ENCODE data around the gene TTLL11.

The TTLL11 gene

DNA sequence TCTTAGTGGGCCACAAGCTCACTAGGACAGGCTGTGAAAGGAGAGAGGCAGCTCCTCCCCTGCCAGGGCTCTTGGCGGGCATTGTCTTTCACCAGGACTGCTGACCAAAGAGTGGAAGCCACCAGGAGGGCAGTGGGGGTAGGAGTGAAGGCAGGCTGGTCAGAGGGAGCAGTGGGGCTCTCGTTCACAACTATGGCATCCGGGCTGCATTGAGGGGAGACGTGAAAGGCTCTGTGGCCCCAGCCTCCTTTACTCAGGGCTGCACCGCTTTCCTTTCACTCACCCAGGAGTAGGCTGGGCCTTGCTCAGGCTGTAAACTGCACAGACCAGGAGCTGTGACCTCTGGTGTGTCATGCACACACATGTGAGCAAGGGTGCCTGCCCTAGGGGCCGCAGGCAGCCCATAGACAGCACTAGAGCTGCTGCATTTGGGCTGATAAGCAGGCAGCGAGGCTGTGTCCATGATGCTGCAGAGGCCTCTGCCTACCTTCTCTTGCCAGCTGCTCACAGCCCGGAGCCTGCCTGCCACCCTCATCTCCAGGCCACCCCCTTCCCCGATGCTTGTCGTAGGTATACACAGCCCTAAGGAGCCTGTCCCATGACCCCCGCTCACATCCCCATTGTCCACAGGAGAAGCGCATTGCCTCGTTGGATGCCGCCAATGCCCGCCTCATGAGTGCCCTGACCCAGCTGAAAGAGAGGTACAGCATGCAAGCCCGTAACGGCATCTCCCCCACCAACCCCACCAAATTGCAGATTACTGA is 311.2 kb downstream of the TTLL11 start:
- Histone ChIP-seq H3K79me2 (ENCODE audit: control insufficient read depth, low read length) (no peaks in the 10 kb centered on the region), H3F3A (ENCODE audit: control insufficient read depth, insufficient read depth) (no peaks in the 10 kb centered on the region), H3K4me3 (ENCODE audit: low read length) (no peak overlapping the region), H3K4me1 (ENCODE audit: control insufficient read depth, low read length) (peaks cover 6% of the 10 kb centered on the region; the same call in 1 of the 2 replicates), H3K9me2 (replicated peaks; ENCODE audit: control insufficient read depth, low read length) (no peaks in the 10 kb centered on the region), H3K4me2 (ENCODE audit: low read length) (no peak overlapping the region), H4K20me1 (ENCODE audit: control insufficient read depth, insufficient read depth, low read depth, low read length) (no peaks in the 10 kb centered on the region), H3K36me3 (ENCODE audit: control insufficient read depth, low read length) (no peaks in the 10 kb centered on the region), H3K9me3 (ENCODE audit: control insufficient read depth, insufficient read depth, low read length) (0 out of 2 replicates have a peak, but pooled peaks cover 4% of the 10 kb centered on the region), H3K27ac (ENCODE audit: low read depth, low read length) (no peak overlapping the region), H3K27me3 (ENCODE audit: control insufficient read depth, low read length) (no peaks in the 10 kb centered on the region)
- TF ChIP-seq, protein P1, sequence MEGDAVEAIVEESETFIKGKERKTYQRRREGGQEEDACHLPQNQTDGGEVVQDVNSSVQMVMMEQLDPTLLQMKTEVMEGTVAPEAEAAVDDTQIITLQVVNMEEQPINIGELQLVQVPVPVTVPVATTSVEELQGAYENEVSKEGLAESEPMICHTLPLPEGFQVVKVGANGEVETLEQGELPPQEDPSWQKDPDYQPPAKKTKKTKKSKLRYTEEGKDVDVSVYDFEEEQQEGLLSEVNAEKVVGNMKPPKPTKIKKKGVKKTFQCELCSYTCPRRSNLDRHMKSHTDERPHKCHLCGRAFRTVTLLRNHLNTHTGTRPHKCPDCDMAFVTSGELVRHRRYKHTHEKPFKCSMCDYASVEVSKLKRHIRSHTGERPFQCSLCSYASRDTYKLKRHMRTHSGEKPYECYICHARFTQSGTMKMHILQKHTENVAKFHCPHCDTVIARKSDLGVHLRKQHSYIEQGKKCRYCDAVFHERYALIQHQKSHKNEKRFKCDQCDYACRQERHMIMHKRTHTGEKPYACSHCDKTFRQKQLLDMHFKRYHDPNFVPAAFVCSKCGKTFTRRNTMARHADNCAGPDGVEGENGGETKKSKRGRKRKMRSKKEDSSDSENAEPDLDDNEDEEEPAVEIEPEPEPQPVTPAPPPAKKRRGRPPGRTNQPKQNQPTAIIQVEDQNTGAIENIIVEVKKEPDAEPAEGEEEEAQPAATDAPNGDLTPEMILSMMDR (IDR thresholded peaks at IDR 0.05; ENCODE audit: low read depth, low read length, poor library complexity, severe bottlenecking) = no peak
- TF ChIP-seq EZH2phosphoT487 (IDR thresholded peaks at IDR 0.05; ENCODE audit: borderline replicate concordance, low read length) = no peak

DNA sequence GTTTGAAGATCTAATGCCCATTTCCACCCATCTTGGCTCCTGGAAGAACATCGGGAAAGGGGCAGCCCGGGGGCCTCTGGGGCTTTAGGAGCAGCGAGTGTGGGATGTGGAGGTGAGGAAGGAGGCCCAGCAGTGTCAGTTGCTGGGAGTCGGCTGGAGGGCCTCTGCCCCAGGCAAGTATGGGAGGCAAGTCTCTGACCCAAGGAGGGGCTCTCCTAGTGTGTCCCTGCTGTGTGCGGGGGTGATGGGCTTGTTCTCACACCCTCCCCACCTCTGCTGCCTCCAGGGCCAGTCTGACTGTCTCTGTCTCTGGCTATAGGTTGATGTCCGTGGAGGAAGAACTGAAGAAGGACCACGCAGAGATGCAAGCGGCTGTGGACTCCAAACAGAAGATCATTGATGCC is 312.0 kb downstream of the TTLL11 start:
- Histone ChIP-seq H3K36me3 (ENCODE audit: control insufficient read depth, low read length) (no peaks in the 10 kb centered on the region), H3K27me3 (ENCODE audit: control insufficient read depth, low read length) (no peaks in the 10 kb centered on the region), H3K4me1 (ENCODE audit: control insufficient read depth, low read length) (peaks cover 6% of the 10 kb centered on the region; the same call in 1 of the 2 replicates), H3K79me2 (ENCODE audit: control insufficient read depth, low read length) (no peaks in the 10 kb centered on the region), H3K9me2 (replicated peaks; ENCODE audit: control insufficient read depth, low read length) (no peaks in the 10 kb centered on the region), H3F3A (ENCODE audit: control insufficient read depth, insufficient read depth) (no peaks in the 10 kb centered on the region), H4K20me1 (ENCODE audit: control insufficient read depth, insufficient read depth, low read depth, low read length) (no peaks in the 10 kb centered on the region), H3K9me3 (ENCODE audit: control insufficient read depth, insufficient read depth, low read length) (0 out of 2 replicates have a peak, but pooled peaks cover 4% of the 10 kb centered on the region), H3K4me2 (ENCODE audit: low read length) (no peak overlapping the region), H3K4me3 (ENCODE audit: low read length) (no peak overlapping the region), H3K27ac (ENCODE audit: low read depth, low read length) (no peak overlapping the region)
- TF ChIP-seq, protein P1 (IDR thresholded peaks at IDR 0.05; ENCODE audit: low read depth, low read length, poor library complexity, severe bottlenecking) = no peak
- TF ChIP-seq EZH2phosphoT487 (IDR thresholded peaks at IDR 0.05; ENCODE audit: borderline replicate concordance, low read length) = no peak

DNA sequence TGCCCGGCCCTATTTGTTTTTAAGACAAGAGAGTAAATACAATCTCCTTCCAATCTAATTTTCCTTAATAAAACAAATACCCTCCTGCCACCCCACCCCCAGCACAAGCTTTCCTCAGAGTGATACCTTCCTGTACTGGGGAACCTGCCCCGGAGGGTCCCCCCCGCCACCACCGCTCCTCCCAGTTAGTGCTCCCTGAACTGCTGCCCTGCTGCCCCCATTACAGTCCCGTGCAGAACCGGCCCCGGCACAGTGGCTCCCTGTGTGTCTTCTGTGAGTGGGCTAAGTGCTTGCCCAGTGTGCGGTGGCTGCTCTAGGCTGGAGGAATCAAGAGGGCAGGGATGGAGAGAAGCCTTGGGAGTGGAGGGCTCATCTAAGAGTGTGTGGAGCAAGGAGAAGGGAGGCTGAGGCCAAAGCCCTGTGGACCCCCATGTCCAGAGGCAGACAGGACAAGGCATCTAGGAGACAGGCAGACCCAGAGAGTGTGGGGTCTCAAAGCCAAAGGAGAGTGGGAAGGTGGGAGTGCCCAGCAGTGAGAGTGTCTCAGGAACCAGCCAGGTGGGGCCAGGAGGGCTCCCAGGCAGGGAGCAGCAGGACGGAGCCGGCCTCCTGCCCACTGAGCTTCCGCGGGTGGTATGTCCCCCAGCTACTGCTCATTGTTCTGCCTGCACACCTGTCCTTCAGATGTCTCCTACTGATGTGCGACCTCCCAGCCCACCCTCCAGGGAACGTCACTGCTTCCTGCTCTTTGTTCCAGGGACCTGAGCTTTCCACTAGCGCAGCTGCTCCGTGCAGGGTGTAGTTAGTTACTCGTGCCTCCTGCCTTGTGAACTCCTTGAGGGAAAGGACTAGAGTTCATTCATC is 312.7 kb downstream of the TTLL11 start:
- Histone ChIP-seq H3K27me3 (ENCODE audit: control insufficient read depth, low read length) (no peaks in the 10 kb centered on the region), H3K9me2 (replicated peaks; ENCODE audit: control insufficient read depth, low read length) (no peaks in the 10 kb centered on the region), H3K36me3 (ENCODE audit: control insufficient read depth, low read length) (no peaks in the 10 kb centered on the region), H3K4me1 (ENCODE audit: control insufficient read depth, low read length) (peaks cover 6% of the 10 kb centered on the region; the same call in 1 of the 2 replicates), H3K4me3 (ENCODE audit: low read length) (no peak overlapping the region), H3K79me2 (ENCODE audit: control insufficient read depth, low read length) (no peaks in the 10 kb centered on the region), H3K4me2 (ENCODE audit: low read length) (no peak overlapping the region), H3K9me3 (ENCODE audit: control insufficient read depth, insufficient read depth, low read length) (0 out of 2 replicates have a peak, but pooled peaks cover 4% of the 10 kb centered on the region), H4K20me1 (ENCODE audit: control insufficient read depth, insufficient read depth, low read depth, low read length) (no peaks in the 10 kb centered on the region), H3F3A (ENCODE audit: control insufficient read depth, insufficient read depth) (no peaks in the 10 kb centered on the region), H3K27ac (ENCODE audit: low read depth, low read length) (no peak overlapping the region)
- TF ChIP-seq, protein P1 (IDR thresholded peaks at IDR 0.05; ENCODE audit: low read depth, low read length, poor library complexity, severe bottlenecking) = no peak
- TF ChIP-seq EZH2phosphoT487 (IDR thresholded peaks at IDR 0.05; ENCODE audit: borderline replicate concordance, low read length) = no peak

All from DOHH2 (cell line).